SU-DHL-6 (cell line): Measurements from ENCODE around the gene SLC47A1.

Experiments
- EZH2phosphoT487 ChIP-seq: fragments of 200-600 bp; sonication (generic), shearing (Covaris generic); conservative IDR thresholded peaks from 2 replicates; pipeline ENCODE4 v1.6.1; 2018; ENCODE audit warnings: mild to moderate bottlenecking, antibody characterized with exemption, low read length, moderate library complexity, mixed read lengths
- TF ChIP-seq, protein P1 (sequence below): fragments of 200-600 bp; sonication (generic); IDR thresholded peaks from one replicate; pipeline ENCODE4 v1.5.1; 2017; ENCODE audit warnings: antibody characterized with exemption, mild to moderate bottlenecking, low read length, moderate library complexity; ENCODE audit not compliant: insufficient read depth, poor library complexity, severe bottlenecking

DNA sequence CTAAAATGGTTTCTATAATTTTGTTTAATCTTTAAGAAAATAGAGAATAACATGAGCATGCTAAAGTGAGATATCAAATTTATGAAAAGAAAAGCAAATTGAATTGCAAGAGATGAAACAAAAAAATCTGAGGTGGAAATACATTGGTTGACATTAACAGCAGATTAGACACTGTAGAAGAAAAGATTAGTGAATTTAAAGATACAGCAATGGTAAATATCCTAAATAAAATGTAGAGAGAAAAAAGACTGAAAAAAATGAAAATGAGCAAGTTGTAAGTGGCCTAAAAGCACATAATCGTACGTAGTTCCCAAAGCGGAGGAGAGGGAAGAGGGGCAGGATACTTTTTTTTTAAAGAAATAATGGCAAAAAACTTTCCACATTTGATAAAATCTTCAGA is 84.4 kb downstream of the SLC47A1 start:
- TF ChIP-seq, protein P1, sequence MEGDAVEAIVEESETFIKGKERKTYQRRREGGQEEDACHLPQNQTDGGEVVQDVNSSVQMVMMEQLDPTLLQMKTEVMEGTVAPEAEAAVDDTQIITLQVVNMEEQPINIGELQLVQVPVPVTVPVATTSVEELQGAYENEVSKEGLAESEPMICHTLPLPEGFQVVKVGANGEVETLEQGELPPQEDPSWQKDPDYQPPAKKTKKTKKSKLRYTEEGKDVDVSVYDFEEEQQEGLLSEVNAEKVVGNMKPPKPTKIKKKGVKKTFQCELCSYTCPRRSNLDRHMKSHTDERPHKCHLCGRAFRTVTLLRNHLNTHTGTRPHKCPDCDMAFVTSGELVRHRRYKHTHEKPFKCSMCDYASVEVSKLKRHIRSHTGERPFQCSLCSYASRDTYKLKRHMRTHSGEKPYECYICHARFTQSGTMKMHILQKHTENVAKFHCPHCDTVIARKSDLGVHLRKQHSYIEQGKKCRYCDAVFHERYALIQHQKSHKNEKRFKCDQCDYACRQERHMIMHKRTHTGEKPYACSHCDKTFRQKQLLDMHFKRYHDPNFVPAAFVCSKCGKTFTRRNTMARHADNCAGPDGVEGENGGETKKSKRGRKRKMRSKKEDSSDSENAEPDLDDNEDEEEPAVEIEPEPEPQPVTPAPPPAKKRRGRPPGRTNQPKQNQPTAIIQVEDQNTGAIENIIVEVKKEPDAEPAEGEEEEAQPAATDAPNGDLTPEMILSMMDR, result no peak
- no peak for TF ChIP-seq EZH2phosphoT487
